PC-9 (cell line): ENCODE measurements around the gene ARHGAP44. TPM values are rescaled to one million over a fixed set of nuclear protein-coding genes. Genes with fewer than 3 reads are reported as not detected.

ENCODE experiments used
- BruUV-seq: library from RNA; stranded (reverse); fragments of 400-500 nt; replicated peaks from 2 replicates; lab custom pipeline; 2021; lab: Mats Ljungman, UMichigan
- CTCF ChIA-PET: fragments of 300-600 bp; sonication (Branson Sonifier 250); formaldehyde crosslinking; loops from one replicate; lab custom pipeline; 2022; ENCODE audit warnings: antibody characterized with exemption; lab: Charles Lee
- POLR2A ChIA-PET: fragments of 300-600 bp; sonication (Branson Sonifier 250); formaldehyde crosslinking; loops from one replicate; lab custom pipeline; 2022; ENCODE audit warnings: antibody characterized with exemption; ENCODE audit not compliant: unreplicated experiment; lab: Charles Lee
- DNase-seq, 2 experiments: peaks; one replicate each; pipeline versions ENCODE4 v3.0.0 to v3.0.0-alpha.2; 2015 to 2022; ENCODE audit warnings: mixed read lengths in 1 of 2
- H2AFZ ChIP-seq: fragments of 200-600 bp; sonication (generic); 2 replicates; pipeline ENCODE4 v1.8.1; 2017; ENCODE audit warnings: antibody characterized with exemption
- H3F3A ChIP-seq: fragments of 200-600 bp; sonication (generic); 2 replicates; pipeline ENCODE4 v1.8.1; 2017; ENCODE audit warnings: antibody characterized with exemption, mild to moderate bottlenecking, low read depth; ENCODE audit not compliant: insufficient read depth
- H3K27ac ChIP-seq: fragments of 200-600 bp; sonication (generic); 2 replicates; pipeline ENCODE4 v1.6.1; 2016; ENCODE audit warnings: mixed run types
- H3K27me3 ChIP-seq: fragments of 200-600 bp; sonication (generic); 2 replicates; pipeline ENCODE4 v1.6.1; 2016; ENCODE audit warnings: low read depth, mixed run types; ENCODE audit not compliant: insufficient read depth
- H3K36me3 ChIP-seq: fragments of 200-600 bp; sonication (generic); 2 replicates; pipeline ENCODE4 v1.6.1; 2016; ENCODE audit warnings: low read depth, mixed run types
- H3K4me1 ChIP-seq: fragments of 200-600 bp; sonication (generic); replicated peaks from 2 replicates; pipeline ENCODE4 v1.6.1; 2016; ENCODE audit warnings: mixed run types; ENCODE audit not compliant: insufficient read depth
- H3K4me2 ChIP-seq: fragments of 200-600 bp; sonication (generic); 2 replicates; pipeline ENCODE4 v1.6.1; 2017; ENCODE audit warnings: mixed run types
- H3K4me3 ChIP-seq: fragments of 200-600 bp; sonication (generic); 2 replicates; pipeline ENCODE4 v1.6.1; 2016; ENCODE audit warnings: mixed run types
- H3K79me2 ChIP-seq: fragments of 200-600 bp; sonication (generic); 2 replicates; pipeline ENCODE4 v1.6.1; 2017; ENCODE audit warnings: low read depth, mixed run types
- H3K9me2 ChIP-seq: fragments of 200-600 bp; sonication (generic); 2 replicates; pipeline ENCODE4 v1.8.1; 2017; ENCODE audit warnings: mild to moderate bottlenecking; ENCODE audit not compliant: insufficient read depth
- H3K9me3 ChIP-seq: fragments of 200-600 bp; sonication (generic); 2 replicates; pipeline ENCODE4 v1.8.1; 2016; ENCODE audit warnings: low read depth; ENCODE audit not compliant: insufficient read depth
- H4K20me1 ChIP-seq: fragments of 200-600 bp; sonication (generic); 2 replicates; pipeline ENCODE4 v1.8.1; 2017; ENCODE audit not compliant: insufficient read depth
- EZH2 ChIP-seq: fragments of 200-600 bp; sonication (generic); IDR thresholded peaks from 2 replicates; pipeline ENCODE4 v1.8.0; 2017; ENCODE audit warnings: antibody characterized with exemption, low read depth
- intact Hi-C: fragments of 100-400 bp; cut with micrococcal nuclease; formaldehyde crosslinking; loops from one replicate; pipeline ENCODE4 v1.10.0; 2022; ENCODE audit not compliant: unreplicated experiment
- total RNA-seq: library from RNA; stranded (reverse); gene quantifications from 2 replicates; pipeline ENCODE4 v1.2.3, GENCODE V29; 2021
- TF ChIP-seq, protein P1 (sequence below): fragments of 200-600 bp; sonication (generic); conservative IDR thresholded peaks from 2 replicates; pipeline ENCODE4 v1.6.1; 2017; ENCODE audit warnings: mixed run types, antibody characterized with exemption, mild to moderate bottlenecking, moderate library complexity

Gene ARHGAP44
- total RNA-seq, 1 experiment from 2014 or later, result not detected

DNA sequence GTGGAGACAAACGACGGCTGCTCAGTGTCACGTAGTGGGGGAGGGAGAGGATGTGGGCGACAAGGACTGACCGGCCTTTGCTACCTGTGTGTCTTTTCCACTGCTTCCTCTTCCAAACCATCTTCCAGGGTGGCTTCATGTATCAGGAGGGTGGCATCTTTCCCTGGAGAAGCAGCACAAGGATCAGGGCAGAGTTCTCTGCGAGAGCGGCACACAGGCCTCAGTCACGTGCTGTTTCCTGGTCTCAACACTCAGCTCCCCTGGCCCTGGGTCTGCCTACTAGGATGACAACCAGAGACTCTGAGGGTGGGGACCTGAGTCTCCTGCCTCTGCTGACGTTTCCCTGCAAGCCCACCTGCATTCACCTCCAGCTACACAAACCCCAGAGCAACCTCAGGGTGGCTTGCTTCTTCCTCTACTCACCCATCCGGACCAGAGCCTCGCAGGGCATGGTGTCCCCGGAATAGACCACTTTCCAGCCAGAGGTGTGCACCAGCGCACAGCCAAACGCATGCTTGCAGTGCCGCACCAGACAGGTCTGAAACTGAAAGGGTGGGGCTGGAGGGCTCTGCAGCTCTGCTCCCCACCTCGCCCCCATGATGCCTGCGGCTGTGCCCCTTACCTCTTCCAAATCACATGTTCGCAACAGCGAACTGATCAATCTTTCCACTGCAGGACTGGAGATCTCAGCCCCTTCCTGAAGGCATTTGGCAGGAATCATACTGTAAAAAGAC, 205.2 kb downstream of the ARHGAP44 start:
- Histone ChIP-seq H3K4me1 (no peaks in the 10 kb centered on the region), H3K9me3 (no peaks in the 10 kb centered on the region), H3F3A (no peaks in the 10 kb centered on the region), H2AFZ (no peak overlapping the region), H3K4me2 (no peak overlapping the region), H4K20me1 (no peaks in the 10 kb centered on the region), H3K27me3 (no peaks in the 10 kb centered on the region), H3K27ac (no peak overlapping the region), H3K79me2 (no peaks in the 10 kb centered on the region), H3K4me3 (no peak overlapping the region), H3K36me3 (no peaks in the 10 kb centered on the region), H3K9me2 (no peaks in the 10 kb centered on the region)
- DNase-seq, result no peak
- BruUV-seq, result no TSS peak
- TF ChIP-seq, protein P1, sequence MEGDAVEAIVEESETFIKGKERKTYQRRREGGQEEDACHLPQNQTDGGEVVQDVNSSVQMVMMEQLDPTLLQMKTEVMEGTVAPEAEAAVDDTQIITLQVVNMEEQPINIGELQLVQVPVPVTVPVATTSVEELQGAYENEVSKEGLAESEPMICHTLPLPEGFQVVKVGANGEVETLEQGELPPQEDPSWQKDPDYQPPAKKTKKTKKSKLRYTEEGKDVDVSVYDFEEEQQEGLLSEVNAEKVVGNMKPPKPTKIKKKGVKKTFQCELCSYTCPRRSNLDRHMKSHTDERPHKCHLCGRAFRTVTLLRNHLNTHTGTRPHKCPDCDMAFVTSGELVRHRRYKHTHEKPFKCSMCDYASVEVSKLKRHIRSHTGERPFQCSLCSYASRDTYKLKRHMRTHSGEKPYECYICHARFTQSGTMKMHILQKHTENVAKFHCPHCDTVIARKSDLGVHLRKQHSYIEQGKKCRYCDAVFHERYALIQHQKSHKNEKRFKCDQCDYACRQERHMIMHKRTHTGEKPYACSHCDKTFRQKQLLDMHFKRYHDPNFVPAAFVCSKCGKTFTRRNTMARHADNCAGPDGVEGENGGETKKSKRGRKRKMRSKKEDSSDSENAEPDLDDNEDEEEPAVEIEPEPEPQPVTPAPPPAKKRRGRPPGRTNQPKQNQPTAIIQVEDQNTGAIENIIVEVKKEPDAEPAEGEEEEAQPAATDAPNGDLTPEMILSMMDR, result no peak
- no peak for TF ChIP-seq EZH2
- CTCF ChIA-PET, result no interaction called here
- POLR2A ChIA-PET, result no interaction called here
- intact Hi-C loops, result no loop called here

DNA sequence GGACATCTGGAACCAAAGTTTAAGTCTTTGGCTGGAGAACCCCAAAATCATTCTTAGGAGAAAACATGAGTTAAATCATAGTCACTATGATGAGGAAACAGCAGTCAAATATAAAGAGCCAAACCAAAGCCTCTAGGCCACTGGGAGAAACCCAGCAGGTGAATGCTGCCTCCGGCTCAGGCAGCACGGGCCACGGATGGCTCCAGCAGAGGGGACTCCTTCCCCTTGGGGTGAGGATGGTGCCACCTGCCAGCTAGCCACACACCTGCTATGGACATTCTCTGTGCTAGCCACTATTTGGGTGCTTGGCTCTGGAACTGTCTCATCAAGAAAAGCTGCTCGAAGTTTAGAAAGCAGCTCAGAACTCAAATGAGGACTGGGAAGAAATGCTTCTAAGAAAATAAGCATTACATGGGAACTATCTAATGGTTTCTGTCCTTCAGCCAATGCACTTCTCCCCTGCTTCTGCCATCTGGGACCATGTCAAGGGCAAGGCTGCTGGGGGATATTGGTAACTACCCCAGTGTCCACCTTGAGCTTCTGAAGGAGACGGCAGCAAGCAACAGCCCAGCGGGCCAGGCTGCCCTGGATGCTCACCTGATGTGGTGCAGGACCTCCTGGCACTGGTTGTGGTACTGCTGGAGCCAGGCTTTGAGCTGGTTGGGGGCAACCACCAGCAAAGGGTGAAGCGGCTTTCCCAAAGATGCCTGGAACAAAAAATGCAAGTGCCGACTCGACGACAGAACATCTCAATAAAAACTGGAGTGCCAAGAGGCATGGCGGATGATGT, 206.0 kb downstream of the ARHGAP44 start:
- Histone ChIP-seq H3K4me1 (no peaks in the 10 kb centered on the region), H4K20me1 (no peaks in the 10 kb centered on the region), H3K27me3 (no peaks in the 10 kb centered on the region), H3K9me3 (no peaks in the 10 kb centered on the region), H3K4me2 (no peak overlapping the region), H3K27ac (no peak overlapping the region), H3F3A (no peaks in the 10 kb centered on the region), H3K36me3 (no peaks in the 10 kb centered on the region), H3K9me2 (no peaks in the 10 kb centered on the region), H3K4me3 (no peak overlapping the region), H3K79me2 (no peaks in the 10 kb centered on the region), H2AFZ (no peak overlapping the region)
- intact Hi-C loops, result no loop called here
- no peak for TF ChIP-seq EZH2
- TF ChIP-seq, protein P1, result no peak
- POLR2A ChIA-PET, result interaction anchor here (0.6 kb wide), 1 partner anchor 23 kb away, joined by 3 read pairs; the partner anchor contains the start of gene ELAC2
- no peak for DNase-seq
- no TSS peak for BruUV-seq
- CTCF ChIA-PET, result no interaction called here

DNA sequence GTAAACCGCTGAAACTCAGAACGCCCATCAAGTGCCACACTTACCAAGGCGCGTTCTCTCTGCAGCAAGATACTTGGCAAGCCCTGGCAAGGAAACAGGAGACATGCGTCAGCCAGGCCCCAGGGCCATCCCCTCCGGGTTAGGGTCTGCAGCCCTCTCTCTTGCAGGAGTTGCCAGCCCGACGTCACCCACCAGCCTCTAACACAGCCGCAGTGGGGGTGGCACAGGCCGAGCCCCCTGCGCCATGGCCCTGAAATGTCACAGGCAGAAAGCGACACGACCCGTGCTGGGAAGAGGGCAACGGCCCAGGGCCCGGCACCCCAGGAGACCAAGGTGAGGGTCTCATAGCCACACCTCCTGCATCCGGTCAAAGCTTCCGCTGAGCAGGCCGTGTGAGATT, 206.6 kb downstream of the ARHGAP44 start:
- Histone ChIP-seq H3K27ac (no peak overlapping the region), H3K9me3 (no peaks in the 10 kb centered on the region), H3K36me3 (no peaks in the 10 kb centered on the region), H3K9me2 (no peaks in the 10 kb centered on the region), H3K27me3 (no peaks in the 10 kb centered on the region), H3K79me2 (no peaks in the 10 kb centered on the region), H3K4me3 (no peak overlapping the region), H3F3A (no peaks in the 10 kb centered on the region), H4K20me1 (no peaks in the 10 kb centered on the region), H3K4me2 (no peak overlapping the region), H2AFZ (no peak overlapping the region), H3K4me1 (no peaks in the 10 kb centered on the region)
- BruUV-seq, result no TSS peak
- no peak for DNase-seq
- CTCF ChIA-PET, result no interaction called here
- TF ChIP-seq, protein P1, result no peak
- no peak for TF ChIP-seq EZH2
- POLR2A ChIA-PET, result interaction anchor here (0.6 kb wide), 1 partner anchor 22 kb away, joined by 3 read pairs; the partner anchor contains the start of gene ELAC2
- intact Hi-C loops, result no loop called here
